HG03196 (cell line): Measurements from ENCODE around the gene PRKAG3.
"Not testable (repeated sequence)": the region's sequence is repeated elsewhere in the genome, so short reads cannot be mapped to it uniquely, and the experiment has no call there.

Experiments used
- ATAC-seq: cut with Tn5 transposase; IDR thresholded peaks from one replicate; pipeline ENCODE4 v1.9.1; 2021; ENCODE audit not compliant: unreplicated experiment

Gene PRKAG3

DNA sequence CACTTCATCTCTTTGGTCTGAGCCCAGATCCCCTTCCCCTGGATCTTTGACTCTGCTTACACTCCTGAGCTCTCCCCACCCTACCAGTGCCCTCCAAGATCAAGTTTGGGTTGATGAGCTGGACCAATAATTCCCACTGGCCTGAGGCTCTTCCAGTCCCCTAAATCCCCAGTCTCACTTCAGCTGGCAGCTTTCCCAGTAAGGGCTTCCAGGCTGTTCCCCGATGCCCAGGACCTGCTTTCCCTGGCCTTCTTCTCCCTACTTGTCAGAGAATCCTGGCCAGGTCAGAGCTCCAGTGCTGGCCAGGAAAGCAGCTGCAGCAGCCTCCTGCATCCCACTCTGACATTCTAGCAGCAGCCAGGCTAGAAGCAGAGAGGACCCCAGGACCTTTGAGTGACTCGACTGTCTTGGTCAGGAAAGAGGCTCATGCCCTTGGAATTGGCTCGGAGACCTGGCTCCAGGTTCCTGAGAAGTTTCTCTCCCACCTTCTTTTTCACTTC is 31.5 kb upstream of the PRKAG3 start:
- ATAC-seq = no peak

DNA sequence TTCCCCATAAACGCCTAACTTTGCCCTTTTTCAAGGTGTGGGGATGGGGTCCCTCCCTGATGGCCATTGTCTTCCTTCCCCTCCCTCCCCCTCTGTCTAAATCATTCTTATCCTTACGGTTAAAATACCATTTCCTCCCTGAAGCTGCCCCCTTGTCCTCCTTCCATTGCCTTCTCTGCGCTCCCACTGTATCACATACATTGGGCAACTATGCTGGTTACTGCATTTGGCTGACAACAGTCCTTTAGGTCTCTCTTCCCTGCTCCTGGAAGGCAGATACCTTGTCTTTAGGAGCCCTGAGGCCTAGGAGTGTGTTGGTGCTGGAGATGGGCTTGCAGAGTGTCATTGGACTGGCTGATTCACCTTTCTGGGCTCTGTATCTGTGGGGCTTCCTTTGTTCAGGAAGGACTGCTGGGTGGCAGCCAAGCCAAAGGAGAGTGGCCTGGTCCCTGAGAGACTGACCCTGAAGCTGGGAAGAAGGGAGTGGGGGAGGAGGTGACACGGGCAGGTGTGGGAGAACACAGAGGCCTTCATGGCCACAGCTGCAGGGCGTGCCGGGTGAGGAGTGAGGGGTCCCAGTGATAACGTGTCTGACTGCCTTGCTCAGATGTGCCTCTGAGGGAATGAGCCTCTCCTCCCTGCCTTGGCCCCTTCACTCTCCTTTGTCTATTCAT is 30.2 kb upstream of the PRKAG3 start:
- no peak for ATAC-seq

GRCh38 chr2:218860950-218861381 is 29.4 kb upstream of the PRKAG3 start:
- ATAC-seq = no peak

GRCh38 chr2:218859988-218860831 is 28.6 kb upstream of the PRKAG3 start:
- ATAC-seq = no peak

GRCh38 chr2:218859556-218859987 is 28.0 kb upstream of the PRKAG3 start, which contains the start of gene WNT6:
Gene WNT6, plus strand, starts transcription at chr2:218859805. Its CDS starts 233 bp downstream, at chr2:218860038.
- no peak for ATAC-seq

DNA sequence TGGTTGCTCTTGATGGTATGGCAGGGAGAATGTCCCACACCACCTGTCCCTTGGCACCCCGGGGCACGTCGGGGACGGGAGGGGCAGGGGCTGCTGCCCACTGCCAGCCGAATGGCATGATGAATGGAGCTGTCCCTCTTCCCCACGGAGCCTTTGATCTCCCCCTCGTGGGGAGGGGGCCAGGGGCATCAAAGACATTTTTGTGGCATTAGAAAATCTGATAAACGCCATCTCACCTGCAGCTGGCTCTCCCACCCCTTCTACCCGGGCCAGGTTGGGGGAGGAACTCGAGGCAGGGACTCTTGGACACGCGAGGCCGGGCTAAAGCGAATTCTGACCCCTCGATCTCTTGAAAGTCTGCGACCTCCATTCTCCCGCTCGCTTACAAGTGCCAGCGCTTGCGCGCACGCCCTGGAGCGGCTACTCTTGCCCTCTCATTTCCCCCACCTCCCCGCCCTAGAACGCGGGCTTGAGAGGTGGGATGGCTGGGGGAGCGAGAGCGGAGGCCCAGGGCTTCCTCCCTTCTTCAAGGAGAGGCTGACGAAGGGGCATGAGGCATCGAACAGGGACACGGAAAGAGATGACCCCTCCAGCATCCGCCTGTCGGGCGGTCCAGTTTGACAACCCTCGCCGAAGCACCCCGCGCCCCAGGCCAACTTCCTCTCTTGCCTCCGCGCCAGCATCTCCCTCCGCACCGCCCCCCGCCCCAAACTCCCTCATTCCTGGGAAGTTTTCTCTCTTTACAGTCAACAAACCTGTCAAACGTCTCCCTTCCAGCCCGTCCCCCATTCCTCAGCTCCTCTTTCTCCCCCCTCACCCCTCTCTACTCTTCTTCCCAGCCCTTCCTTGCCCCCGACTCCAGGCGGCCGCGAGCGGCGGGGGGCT is 27.3 kb upstream of the PRKAG3 start:
- ATAC-seq = no peak

DNA sequence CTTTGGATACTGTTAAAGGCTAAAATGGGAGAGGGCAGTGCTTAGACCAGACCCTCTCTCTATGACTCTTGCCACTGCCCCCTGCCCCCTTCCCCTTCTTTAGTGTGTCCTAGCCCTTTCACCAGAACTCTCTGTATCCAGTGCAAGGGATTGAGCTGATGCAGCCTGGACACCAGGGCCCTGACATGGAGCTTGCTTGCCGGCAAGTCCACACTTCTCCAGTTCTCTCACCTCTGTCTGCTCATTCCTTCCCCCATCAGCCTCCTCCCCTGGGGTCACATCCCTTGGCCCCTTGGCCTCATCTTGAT is 26.5 kb upstream of the PRKAG3 start:
- no peak for ATAC-seq

DNA sequence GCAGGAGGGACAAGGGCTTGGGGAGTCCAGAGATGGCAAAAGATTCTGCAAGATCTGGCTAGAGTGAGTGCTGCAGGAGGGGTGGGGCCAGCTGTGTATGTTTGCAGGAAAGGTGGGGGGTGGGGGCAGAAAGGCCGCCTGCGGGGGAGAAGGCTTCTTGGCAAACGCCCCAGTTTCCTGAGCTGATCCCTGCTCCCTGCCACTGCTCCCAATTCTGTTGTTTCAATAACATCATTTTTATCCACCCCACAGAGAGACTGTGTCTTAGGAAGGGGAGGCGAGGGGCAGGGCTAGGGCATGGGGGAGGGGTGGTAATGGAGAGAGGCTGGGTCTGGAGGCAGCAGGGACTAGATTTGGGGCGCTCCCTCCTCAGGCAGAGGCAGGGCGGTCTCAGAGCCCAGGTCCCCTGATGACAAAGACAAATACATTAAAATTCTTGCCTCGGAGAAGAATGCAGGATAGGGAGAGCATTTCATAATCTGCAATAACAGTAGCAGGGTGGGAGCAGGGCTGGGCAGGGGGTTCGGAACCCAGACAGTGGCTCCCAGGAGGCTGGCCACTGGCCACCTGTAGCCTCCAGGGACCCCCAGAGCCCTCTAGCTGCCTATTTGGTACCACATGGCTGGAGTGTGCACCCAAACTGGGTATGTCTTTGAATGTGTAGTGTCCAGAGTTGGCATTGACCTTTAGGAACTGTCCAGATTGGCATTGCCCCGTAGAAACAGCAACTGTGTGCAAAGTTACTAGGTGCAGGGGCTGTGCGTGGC is 26.0 kb upstream of the PRKAG3 start:
- ATAC-seq = no peak

GRCh38 chr2:218856896-218857243 is 25.3 kb upstream of the PRKAG3 start:
- ATAC-seq = no peak

GRCh38 chr2:218856167-218856895 is 24.7 kb upstream of the PRKAG3 start:
- no peak for ATAC-seq

DNA sequence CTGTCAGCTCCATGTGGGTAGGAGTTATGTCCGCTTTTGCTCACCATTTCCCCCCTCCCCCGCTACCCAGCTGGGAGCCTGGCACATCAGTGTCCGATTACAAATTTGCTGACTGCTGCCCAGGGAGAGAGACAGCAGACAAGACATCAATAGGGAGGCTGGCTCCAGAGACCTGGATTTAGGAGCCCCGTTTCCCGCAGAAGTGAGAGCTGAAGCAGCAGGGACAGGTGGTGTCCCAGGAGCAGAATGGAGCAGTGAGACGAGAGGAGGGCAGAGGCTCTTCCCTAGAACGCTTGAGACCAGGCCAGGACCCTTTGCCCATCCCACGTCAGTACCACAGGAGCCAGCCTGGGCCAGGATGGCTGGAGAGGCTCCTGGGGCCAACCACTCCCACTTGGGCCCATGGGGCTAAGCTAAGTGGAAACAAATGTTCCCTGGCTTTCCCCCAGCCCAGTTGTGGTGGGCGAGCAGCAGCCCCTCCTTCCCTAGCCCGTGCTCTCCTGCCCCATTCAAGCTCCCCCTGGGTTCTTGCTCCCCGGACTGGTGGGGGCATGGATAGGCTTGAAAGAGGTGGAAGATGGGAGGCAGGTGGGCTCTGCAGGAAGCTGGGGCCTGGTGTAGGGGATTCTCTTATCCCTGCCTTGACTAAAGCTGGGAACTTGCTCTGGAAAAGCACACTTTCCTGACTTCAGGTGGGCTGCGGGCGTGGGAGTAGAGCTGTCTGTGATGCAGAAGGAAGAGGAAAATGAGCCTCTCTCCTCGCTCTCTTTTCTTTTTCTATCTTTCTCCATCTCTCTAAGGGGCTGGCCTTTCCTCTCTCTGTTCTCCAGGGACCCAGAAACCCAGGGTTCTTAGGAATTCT is 23.9 kb upstream of the PRKAG3 start:
- no peak for ATAC-seq

DNA sequence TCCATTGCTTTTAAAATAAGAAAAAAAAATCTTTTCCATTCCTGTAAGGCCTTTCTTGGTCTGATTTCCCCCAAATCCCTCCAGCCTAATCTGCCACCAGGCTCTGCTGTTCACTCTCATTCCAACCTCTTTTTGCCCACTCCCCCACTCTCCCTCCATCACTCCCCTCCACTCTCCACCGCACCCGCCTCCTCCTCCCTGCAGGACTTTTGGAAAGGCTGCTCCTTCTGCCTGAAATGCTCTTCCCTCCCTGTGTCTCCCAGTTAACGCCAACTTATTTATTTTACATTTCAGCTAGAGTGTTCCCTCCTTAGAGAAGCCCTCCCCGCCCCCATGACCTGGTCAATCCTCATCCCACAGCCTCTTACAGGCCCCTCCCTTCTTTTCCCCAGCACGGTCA is 23.3 kb upstream of the PRKAG3 start:
- no peak for ATAC-seq

- no peak for ATAC-seq
These were observed 22.2 kb upstream of the PRKAG3 start for GRCh38 chr2:218853766-218854165.

GRCh38 chr2:218852911-218853667 is 21.5 kb upstream of the PRKAG3 start:
- no peak for ATAC-seq

GRCh38 chr2:218851286-218851685 is 19.7 kb upstream of the PRKAG3 start:
- no peak for ATAC-seq

GRCh38 chr2:218850796-218851195 is 19.2 kb upstream of the PRKAG3 start:
- ATAC-seq = no peak

- no peak for ATAC-seq
These were observed 18.1 kb upstream of the PRKAG3 start for GRCh38 chr2:218849721-218850120.

GRCh38 chr2:218846963-218847362 is 15.4 kb upstream of the PRKAG3 start:
- not testable (repeated sequence) for ATAC-seq
